HL-60 (cell line): ENCODE measurements around the gene VPS35.
"Not testable (repeated sequence)": the region's sequence is repeated elsewhere in the genome, so short reads cannot be mapped to it uniquely, and the experiment has no call there.

Experiments
- DNase-seq, 2 experiments: peaks; one replicate each; pipeline ENCODE4 v3.0.0-alpha.2; 2010 to 2020; ENCODE audit warnings: low read depth in 1 of 2, low spot score in 1 of 2
- H3K27ac ChIP-seq: fragments of 250-450 bp; sonication (Bioruptor Pico); replicated peaks from 2 replicates; pipeline ENCODE4 v1.5.1; 2020; ENCODE audit warnings: mild to moderate bottlenecking, moderate library complexity
- H3K27me3 ChIP-seq: fragments of 250-450 bp; sonication (Bioruptor Pico); 2 replicates; pipeline ENCODE4 v1.5.1; 2021; ENCODE audit warnings: mild to moderate bottlenecking, moderate library complexity; ENCODE audit not compliant: insufficient read depth, poor library complexity, severe bottlenecking
- H3K4me3 ChIP-seq: replicated peaks from 2 replicates; pipeline ENCODE4 v1.5.1; 2011; ENCODE audit warnings: mild to moderate bottlenecking, control low read depth, low read length; ENCODE audit not compliant: insufficient read depth
- GABPA ChIP-seq: IDR thresholded peaks from 2 replicates; pipeline ENCODE4 v1.6.1; 2012; ENCODE audit warnings: low read depth
- POLR2AphosphoS5 ChIP-seq: IDR thresholded peaks from 2 replicates; pipeline ENCODE4 v1.6.1; 2012; ENCODE audit warnings: low read depth
- SPI1 ChIP-seq: IDR thresholded peaks from 2 replicates; pipeline ENCODE4 v1.6.1; 2012; ENCODE audit warnings: low read depth, mild to moderate bottlenecking, borderline replicate concordance
- TF ChIP-seq, protein P1 (sequence below): IDR thresholded peaks from 2 replicates; pipeline ENCODE4 v1.6.1; 2012; ENCODE audit warnings: low read depth; ENCODE audit not compliant: insufficient replicate concordance
- TF ChIP-seq, protein P2 (sequence below): IDR thresholded peaks from one replicate; pipeline ENCODE4 v1.5.1; 2011; ENCODE audit warnings: low read length, control low read depth, inconsistent platforms; ENCODE audit not compliant: insufficient read depth

Gene VPS35

DNA sequence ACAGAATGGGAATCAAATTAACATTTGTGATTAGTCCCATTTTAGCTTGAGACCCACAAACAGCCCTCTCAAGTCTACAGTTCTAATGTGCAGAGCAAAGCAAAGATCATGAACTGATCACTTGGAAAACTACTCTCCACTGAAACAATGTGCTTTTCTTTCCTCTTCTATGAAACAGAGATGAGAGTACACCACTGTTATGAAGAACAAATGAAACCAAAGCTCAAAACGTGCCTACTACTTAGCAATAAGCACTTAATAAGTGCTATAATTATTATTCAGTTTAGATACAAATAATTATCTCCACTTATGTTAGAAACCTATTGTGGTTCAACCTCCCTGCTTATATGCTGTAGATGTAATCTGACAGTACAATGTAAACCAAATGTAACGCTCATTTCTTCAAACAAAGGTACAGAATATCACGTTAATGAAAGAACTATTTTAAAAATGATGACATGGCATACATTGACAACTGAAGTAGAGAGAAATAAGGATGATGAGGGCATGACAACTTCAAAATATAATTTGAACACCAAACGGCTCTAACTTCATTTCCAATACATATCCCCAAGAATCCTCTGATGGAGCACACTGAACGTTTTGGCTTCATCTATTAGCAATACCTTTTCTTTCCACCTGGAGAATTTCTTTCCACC, 2.0 kb downstream of the VPS35 start:
- Histone ChIP-seq H3K27ac (no peak overlapping the region), H3K27me3 (no peaks in the 10 kb centered on the region), H3K4me3 (peak overlapping the region; percentile 97)
- DNase-seq: no peak
- TF ChIP-seq, protein P1, sequence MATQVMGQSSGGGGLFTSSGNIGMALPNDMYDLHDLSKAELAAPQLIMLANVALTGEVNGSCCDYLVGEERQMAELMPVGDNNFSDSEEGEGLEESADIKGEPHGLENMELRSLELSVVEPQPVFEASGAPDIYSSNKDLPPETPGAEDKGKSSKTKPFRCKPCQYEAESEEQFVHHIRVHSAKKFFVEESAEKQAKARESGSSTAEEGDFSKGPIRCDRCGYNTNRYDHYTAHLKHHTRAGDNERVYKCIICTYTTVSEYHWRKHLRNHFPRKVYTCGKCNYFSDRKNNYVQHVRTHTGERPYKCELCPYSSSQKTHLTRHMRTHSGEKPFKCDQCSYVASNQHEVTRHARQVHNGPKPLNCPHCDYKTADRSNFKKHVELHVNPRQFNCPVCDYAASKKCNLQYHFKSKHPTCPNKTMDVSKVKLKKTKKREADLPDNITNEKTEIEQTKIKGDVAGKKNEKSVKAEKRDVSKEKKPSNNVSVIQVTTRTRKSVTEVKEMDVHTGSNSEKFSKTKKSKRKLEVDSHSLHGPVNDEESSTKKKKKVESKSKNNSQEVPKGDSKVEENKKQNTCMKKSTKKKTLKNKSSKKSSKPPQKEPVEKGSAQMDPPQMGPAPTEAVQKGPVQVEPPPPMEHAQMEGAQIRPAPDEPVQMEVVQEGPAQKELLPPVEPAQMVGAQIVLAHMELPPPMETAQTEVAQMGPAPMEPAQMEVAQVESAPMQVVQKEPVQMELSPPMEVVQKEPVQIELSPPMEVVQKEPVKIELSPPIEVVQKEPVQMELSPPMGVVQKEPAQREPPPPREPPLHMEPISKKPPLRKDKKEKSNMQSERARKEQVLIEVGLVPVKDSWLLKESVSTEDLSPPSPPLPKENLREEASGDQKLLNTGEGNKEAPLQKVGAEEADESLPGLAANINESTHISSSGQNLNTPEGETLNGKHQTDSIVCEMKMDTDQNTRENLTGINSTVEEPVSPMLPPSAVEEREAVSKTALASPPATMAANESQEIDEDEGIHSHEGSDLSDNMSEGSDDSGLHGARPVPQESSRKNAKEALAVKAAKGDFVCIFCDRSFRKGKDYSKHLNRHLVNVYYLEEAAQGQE: no peak
- TF ChIP-seq, protein P2, sequence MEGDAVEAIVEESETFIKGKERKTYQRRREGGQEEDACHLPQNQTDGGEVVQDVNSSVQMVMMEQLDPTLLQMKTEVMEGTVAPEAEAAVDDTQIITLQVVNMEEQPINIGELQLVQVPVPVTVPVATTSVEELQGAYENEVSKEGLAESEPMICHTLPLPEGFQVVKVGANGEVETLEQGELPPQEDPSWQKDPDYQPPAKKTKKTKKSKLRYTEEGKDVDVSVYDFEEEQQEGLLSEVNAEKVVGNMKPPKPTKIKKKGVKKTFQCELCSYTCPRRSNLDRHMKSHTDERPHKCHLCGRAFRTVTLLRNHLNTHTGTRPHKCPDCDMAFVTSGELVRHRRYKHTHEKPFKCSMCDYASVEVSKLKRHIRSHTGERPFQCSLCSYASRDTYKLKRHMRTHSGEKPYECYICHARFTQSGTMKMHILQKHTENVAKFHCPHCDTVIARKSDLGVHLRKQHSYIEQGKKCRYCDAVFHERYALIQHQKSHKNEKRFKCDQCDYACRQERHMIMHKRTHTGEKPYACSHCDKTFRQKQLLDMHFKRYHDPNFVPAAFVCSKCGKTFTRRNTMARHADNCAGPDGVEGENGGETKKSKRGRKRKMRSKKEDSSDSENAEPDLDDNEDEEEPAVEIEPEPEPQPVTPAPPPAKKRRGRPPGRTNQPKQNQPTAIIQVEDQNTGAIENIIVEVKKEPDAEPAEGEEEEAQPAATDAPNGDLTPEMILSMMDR: no peak

GRCh38 chr16:46681867-46682266, 7.1 kb downstream of the VPS35 start:
- DNase-seq, H3K27me3 ChIP-seq, H3K4me3 ChIP-seq, H3K27ac ChIP-seq: not testable (repeated sequence)

DNA sequence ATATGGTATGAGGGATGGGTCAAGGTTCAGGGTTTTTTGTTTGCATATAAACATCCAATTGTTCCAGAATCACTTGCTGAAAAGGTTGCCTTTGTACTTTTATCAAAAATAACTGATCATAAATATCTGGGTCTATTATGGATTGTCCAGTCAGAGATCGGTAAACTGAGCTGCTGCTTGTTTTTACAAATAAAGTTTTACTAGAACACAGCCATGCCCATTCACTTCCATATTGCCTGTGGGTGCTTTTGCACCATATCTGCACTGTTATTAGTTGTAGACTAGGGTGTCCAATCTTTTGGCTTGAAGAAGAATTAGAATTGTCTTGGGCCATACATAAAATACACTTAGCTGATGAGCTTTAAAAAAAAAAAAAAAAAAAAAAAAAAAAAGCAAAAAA, 11.0 kb downstream of the VPS35 start:
- H3K4me3 ChIP-seq, H3K27me3 ChIP-seq, DNase-seq, H3K27ac ChIP-seq: not testable (repeated sequence)

DNA sequence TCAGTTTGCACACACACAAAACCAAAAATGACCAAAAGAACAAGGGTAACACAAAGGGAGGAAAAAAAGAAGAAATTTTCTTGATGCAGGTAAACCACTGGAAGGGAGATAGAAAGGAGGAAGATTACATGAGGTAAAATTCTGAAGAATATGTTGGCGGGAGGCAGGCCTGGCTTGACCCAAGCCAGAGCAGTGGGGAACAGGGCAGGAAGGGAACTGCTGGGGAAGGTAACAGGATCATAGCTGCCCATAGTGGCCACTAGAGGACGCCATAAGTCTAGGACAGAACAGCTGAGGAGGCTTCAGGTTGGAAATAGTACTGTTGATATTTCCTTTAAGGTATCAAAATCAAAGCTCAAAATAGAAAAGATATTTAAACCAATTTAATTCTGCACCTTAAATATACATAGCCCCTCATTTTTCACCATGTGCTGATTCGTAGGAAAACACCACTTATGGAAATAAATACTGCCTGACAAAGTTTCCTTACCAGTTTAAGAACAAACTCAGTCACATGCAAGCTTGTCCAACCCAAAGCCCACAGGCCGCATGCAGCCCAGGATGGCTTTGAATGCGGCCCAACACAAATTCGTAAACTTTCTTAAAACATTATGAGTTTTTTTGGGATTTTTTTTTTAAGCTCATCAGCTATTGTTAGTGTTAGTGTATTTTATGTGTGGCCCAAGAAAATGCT, 15.5 kb downstream of the VPS35 start:
- H3K4me3 ChIP-seq: no peak overlapping the region
- no peaks in the 10 kb centered on the region for H3K27me3 ChIP-seq
- TF ChIP-seq POLR2AphosphoS5 (no peak), SPI1 (peak; percentile 50; the same call in 1 of the 2 replicates)
- TF ChIP-seq, protein P2: peak; percentile 99
- DNase-seq: peak in 1 of 2 experiments; percentile 70
- H3K27ac ChIP-seq: no peak overlapping the region

DNA sequence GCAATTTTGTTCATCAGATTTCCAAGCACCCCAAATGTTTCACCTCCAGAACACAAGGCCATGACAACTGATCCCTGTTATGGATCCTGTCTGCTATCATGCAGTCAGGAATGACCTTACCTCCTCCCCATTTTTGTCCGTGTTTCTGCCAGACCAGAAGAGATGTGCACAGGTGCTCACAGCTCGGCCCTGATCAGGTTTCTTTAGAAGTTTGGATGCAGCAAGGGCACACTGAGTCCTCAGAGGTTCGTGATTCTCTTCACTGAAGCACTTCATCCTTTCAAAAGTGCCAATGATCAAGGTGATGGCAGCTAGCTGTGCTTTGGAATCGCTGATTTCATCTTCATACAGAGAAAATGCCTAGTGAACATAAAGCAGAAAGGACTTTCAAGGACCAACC, 26.9 kb downstream of the VPS35 start:
- Histone ChIP-seq H3K27me3 (no peaks in the 10 kb centered on the region), H3K4me3 (no peak overlapping the region), H3K27ac (0 out of 2 replicates have a peak overlapping the region, but pooled peaks have one; percentile 3)
- TF ChIP-seq, protein P2: no peak
- TF ChIP-seq, protein P1: no peak
- TF ChIP-seq SPI1 (no peak), GABPA (no peak), POLR2AphosphoS5 (no peak)
- DNase-seq: no peak
